RWPE2 (cell line): Measurements from ENCODE around the gene THSD4.
"Not testable (repeated sequence)": the region's sequence is repeated elsewhere in the genome, so short reads cannot be mapped to it uniquely, and the experiment has no call there.

ENCODE experiments used
- ATAC-seq: fragments of 200-7000 bp; cut with Tn5 transposase; 3 replicates; pipeline ENCODE4 v1.9.1; 2021; ENCODE audit warnings: low read depth
- DNase-seq: peaks from one replicate; pipeline ENCODE4 v3.0.0-alpha.2; 2020; ENCODE audit warnings: low spot score
- H3K27ac ChIP-seq: fragments of 450-650 bp; 2 replicates; pipeline ENCODE4 v1.5.1; 2017; ENCODE audit warnings: mild to moderate bottlenecking; ENCODE audit not compliant: poor library complexity, severe bottlenecking
- H3K27me3 ChIP-seq: fragments of 250-450 bp; sonication (Bioruptor Pico); 2 replicates; pipeline ENCODE4 v1.5.1; 2021; ENCODE audit warnings: mild to moderate bottlenecking, moderate library complexity; ENCODE audit not compliant: insufficient read depth, poor library complexity, severe bottlenecking
- H3K36me3 ChIP-seq: fragments of 250-450 bp; sonication (Bioruptor Pico); 2 replicates; pipeline ENCODE4 v1.5.1; 2020; ENCODE audit warnings: low read depth, mild to moderate bottlenecking, moderate library complexity
- H3K4me1 ChIP-seq: fragments of 250-450 bp; sonication (Bioruptor Pico); 2 replicates; pipeline ENCODE4 v1.5.1; 2021; ENCODE audit warnings: mild to moderate bottlenecking, moderate library complexity; ENCODE audit not compliant: insufficient read depth, poor library complexity, severe bottlenecking
- H3K4me3 ChIP-seq: fragments of 250-450 bp; sonication (Bioruptor Pico); 2 replicates; pipeline ENCODE4 v1.5.1; 2021; ENCODE audit warnings: mild to moderate bottlenecking, moderate library complexity; ENCODE audit not compliant: severe bottlenecking
- H3K9me3 ChIP-seq: fragments of 250-450 bp; sonication (Bioruptor Pico); 2 replicates; pipeline ENCODE4 v1.5.1; 2021; ENCODE audit warnings: mild to moderate bottlenecking, moderate library complexity; ENCODE audit not compliant: severe bottlenecking
- TF ChIP-seq, protein P1 (sequence below): fragments of 450-650 bp; IDR thresholded peaks from one replicate; pipeline ENCODE4 v1.5.1; 2017; ENCODE audit warnings: mild to moderate bottlenecking, moderate library complexity; ENCODE audit not compliant: poor library complexity, severe bottlenecking

THSD4 gene

DNA sequence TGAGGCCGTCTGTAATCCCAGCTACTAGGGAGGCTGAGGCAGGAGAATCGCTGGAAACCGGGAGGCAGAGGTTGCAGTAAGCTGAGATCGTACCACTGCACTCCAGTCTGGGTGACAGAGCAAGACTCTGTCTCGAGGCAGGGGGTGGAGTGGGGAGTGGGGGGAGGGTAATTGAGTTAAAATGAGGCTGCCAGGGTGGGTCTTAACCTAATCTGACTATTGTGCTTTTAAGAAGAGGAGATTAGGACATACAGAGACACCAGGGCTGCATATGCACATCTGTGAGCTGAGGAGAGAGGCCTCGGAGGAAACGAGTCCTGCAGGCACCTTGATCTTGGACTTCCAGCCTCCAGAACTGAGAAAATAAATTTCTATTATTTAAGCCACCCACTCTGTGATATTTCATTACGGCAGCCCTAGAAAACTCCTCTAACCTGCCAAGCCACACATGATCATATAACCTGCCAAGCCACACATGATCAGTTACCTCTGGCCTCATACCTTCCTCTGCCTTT lies 197.0 kb downstream of the THSD4 start:
- peaks cover 44% of the 10 kb centered on the region for H3K36me3 ChIP-seq
- ATAC-seq (no peak), DNase-seq (no peak)
- no peaks in the 10 kb centered on the region for H3K4me1 ChIP-seq
- no peak overlapping the region for H3K27ac ChIP-seq
- no peaks in the 10 kb centered on the region for H3K27me3 ChIP-seq
- H3K9me3 ChIP-seq: no peaks in the 10 kb centered on the region
- TF ChIP-seq, protein P1, sequence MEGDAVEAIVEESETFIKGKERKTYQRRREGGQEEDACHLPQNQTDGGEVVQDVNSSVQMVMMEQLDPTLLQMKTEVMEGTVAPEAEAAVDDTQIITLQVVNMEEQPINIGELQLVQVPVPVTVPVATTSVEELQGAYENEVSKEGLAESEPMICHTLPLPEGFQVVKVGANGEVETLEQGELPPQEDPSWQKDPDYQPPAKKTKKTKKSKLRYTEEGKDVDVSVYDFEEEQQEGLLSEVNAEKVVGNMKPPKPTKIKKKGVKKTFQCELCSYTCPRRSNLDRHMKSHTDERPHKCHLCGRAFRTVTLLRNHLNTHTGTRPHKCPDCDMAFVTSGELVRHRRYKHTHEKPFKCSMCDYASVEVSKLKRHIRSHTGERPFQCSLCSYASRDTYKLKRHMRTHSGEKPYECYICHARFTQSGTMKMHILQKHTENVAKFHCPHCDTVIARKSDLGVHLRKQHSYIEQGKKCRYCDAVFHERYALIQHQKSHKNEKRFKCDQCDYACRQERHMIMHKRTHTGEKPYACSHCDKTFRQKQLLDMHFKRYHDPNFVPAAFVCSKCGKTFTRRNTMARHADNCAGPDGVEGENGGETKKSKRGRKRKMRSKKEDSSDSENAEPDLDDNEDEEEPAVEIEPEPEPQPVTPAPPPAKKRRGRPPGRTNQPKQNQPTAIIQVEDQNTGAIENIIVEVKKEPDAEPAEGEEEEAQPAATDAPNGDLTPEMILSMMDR: no peak
- H3K4me3 ChIP-seq: no peak overlapping the region

DNA sequence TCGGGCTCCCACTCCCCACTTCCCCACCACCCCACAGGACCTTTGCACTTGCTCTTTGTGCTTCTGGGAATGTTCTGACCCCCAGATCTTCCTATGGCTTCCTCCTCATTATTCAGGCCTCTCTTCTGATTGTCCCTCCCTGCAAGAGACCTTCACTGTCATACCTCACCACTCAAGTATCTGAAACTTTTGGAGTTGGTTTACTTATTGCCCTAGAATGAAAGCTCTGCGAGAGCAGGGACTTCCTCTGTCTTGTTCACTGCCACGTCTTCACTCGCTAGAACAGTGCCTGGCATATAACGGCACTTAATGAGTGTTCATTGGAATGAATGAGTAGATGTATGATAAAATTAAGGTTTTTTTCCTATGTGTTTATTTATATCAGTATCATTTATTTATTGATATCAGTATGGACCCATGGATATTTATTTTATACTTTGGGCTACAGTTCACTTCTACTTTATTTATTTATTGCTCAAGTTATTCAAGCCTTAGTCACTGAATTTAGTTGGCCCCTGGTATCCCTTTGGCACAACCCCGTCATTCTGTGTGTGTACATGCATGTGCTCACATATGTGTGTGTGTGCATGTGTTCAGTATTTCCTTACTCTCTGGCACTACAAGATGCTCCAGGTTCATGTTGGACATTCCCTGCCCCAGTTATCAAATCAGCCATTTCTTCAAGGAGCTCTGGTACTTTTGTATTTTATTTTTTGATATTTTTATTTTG lies 197.6 kb downstream of the THSD4 start:
- H3K36me3 ChIP-seq: peaks cover 47% of the 10 kb centered on the region
- no peaks in the 10 kb centered on the region for H3K9me3 ChIP-seq
- no peak overlapping the region for H3K4me3 ChIP-seq
- ATAC-seq (no peak), DNase-seq (no peak)
- no peak overlapping the region for H3K27ac ChIP-seq
- TF ChIP-seq, protein P1: no peak
- H3K4me1 ChIP-seq: no peaks in the 10 kb centered on the region
- no peaks in the 10 kb centered on the region for H3K27me3 ChIP-seq

DNA sequence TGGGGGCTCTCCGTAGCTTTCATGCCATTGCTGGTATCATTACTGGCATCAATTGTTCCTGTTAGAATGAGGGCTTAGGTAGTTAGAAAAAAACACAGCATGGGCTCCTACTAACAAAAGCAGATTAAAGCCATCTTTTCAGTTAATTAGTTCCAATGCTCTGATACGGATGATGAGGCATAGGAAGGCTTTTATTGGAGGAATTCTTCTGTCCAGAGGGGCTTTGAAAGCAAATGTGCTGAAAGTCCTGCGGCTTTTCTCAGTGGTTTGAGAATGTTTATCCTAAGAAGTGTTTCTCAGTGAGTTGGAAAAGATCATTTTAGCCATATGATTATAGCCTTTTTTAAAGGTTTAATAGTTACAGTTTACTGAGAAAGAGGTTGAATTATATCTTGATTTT lies 198.5 kb downstream of the THSD4 start:
- no peak overlapping the region for H3K4me3 ChIP-seq
- no peaks in the 10 kb centered on the region for H3K27me3 ChIP-seq
- ATAC-seq (no peak), DNase-seq (no peak)
- no peaks in the 10 kb centered on the region for H3K4me1 ChIP-seq
- H3K36me3 ChIP-seq: peaks cover 45% of the 10 kb centered on the region
- TF ChIP-seq, protein P1: no peak
- no peaks in the 10 kb centered on the region for H3K9me3 ChIP-seq
- H3K27ac ChIP-seq: no peak overlapping the region

DNA sequence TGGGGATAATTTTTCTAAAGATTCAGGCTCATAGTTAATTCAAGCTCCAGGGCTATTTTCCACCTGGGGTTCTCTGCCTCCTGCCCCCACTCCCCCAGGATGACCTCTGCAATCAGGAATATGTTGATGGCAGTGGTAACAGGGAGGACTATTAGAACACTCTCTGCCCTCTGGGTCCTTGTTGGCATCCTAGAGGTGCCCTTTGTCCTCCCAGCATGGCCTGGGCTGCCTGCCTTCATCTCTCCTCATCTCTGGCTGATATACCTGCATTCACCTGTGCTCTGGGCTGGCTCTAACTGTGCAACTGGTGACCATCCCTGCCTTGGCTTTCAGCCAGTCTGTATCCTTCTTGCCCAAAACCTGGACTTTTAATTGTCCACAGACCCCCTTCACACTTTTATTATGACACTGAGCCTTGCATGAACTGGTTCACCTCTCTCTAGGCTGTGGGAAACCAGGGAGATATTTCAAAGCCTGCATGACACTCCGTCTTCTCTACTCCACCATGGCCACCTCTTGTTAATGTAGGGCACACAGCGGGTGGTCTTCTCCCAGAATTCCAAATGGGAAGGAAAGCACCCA lies 199.8 kb downstream of the THSD4 start:
- Histone ChIP-seq H3K4me3 (no peak overlapping the region), H3K36me3 (peaks cover 51% of the 10 kb centered on the region), H3K9me3 (no peaks in the 10 kb centered on the region), H3K27me3 (no peaks in the 10 kb centered on the region), H3K27ac (no peak overlapping the region), H3K4me1 (no peaks in the 10 kb centered on the region)
- ATAC-seq (no peak), DNase-seq (no peak)
- TF ChIP-seq, protein P1: no peak

DNA sequence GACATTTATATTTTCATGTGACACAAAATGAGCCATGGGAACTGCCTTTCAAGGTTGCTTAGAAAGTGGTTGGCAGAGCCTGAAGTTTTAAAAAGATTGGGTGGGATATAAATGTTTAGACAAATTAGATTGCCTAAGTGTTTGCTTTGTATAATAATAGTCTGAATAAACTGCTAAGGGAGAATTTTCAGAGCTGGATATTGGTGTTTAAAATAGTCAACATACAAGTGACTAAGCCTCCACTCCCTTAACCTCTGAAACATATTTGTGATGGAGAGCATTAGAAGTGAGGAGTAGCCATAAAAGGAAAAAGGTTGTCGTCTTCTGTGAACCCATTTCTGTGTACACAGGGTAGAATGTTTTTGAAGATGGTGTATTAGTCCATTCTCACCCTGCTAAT lies 201.6 kb downstream of the THSD4 start:
- H3K27ac ChIP-seq: no peak overlapping the region
- H3K4me3 ChIP-seq: no peak overlapping the region
- peaks cover 53% of the 10 kb centered on the region for H3K36me3 ChIP-seq
- H3K4me1 ChIP-seq: no peaks in the 10 kb centered on the region
- no peaks in the 10 kb centered on the region for H3K9me3 ChIP-seq
- H3K27me3 ChIP-seq: no peaks in the 10 kb centered on the region
- DNase-seq (no peak), ATAC-seq (no peak)
- TF ChIP-seq, protein P1: no peak

DNA sequence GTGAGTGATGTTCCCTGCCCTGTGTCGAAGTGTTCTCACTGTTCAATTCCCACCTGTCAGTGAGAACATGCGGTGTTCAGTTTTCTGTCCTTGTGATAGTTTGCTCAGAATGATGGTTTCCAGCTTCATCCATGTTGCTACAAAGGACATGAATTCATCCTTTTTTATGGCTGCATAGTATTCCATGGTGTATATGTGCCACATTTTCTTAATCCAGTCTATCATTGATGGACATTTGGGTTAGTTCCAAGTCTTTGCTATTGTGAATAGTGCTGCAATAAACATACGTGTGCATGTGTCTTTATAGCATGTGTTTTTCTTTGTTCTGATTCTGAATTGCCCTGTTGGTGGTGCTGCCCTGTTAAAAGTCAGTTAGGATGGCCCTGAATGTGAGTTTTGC lies 204.2 kb downstream of the THSD4 start:
- DNase-seq, ATAC-seq, H3K27ac ChIP-seq, H3K27me3 ChIP-seq, H3K4me3 ChIP-seq, H3K9me3 ChIP-seq, H3K4me1 ChIP-seq: not testable (repeated sequence)
- H3K36me3 ChIP-seq: peaks cover 48% of the 10 kb centered on the region
